ENCODE results near the gene SLC2A5. TPM values are rescaled to one million over a fixed set of nuclear protein-coding genes. Genes with fewer than 3 reads are reported as not detected.

SLC2A5 gene
- total and polyA plus RNA-seq, 9 of the 15 experiments (the other 6 are each of a cell fraction or from before 2014, with no cell fraction given): 0.08 TPM; not detected in 8

GRCh38 chr1:9044236-9044635 lies 25.2 kb downstream of the SLC2A5 start:
- Histone ChIP-seq H4K20me1 (replicated peaks; ENCODE audit: control insufficient read depth, insufficient read depth, low read length) (peaks cover 10% of the 10 kb centered on the region), H3K4me3 (no peak overlapping the region), H3K79me2 (ENCODE audit: control insufficient read depth, insufficient read depth, low read length) (no peaks in the 10 kb centered on the region), H2AFZ (ENCODE audit: low read depth, low read length) (no peak overlapping the region), H3K9me3 (replicated peaks; ENCODE audit: control insufficient read depth, insufficient read depth, low read depth, low read length) (no peaks in the 10 kb centered on the region), H3K4me2 (ENCODE audit: insufficient read depth, low read length) (no peak overlapping the region), H3K27me3 (ENCODE audit: control insufficient read depth in 2 of 2, insufficient read depth in 2 of 2, low read length in 2 of 2) (peaks cover 34 to 71% of the 10 kb centered on the region in 2 experiments), H3K4me1 (replicated peaks in 1 of 2; ENCODE audit: control insufficient read depth in 2 of 2, insufficient read depth in 2 of 2, low read length in 2 of 2) (peaks cover 0 to 3% of the 10 kb centered on the region in 2 experiments; a peak in 2 of 5 replicates), H3K27ac (ENCODE audit: extremely low read depth, low read depth, low read length) (no peak overlapping the region), H3K36me3 (ENCODE audit: control insufficient read depth, insufficient read depth, low read length) (no peaks in the 10 kb centered on the region), H3K9me1 (ENCODE audit: control insufficient read depth, insufficient read depth, low read length) (no peaks in the 10 kb centered on the region), H3K9ac (ENCODE audit: insufficient read depth in 1 of 2, low read depth in 2 of 2, low read length in 2 of 2) (no peak overlapping the region)
- DNase-seq (ENCODE audit: extremely low read depth in 1 of 4, low spot score in 3 of 4) (no peak), ATAC-seq (no peak), FAIRE-seq (no peak)
- 3% methylated on average over 4 of the region's 4 CpGs for WGBS (ENCODE audit: insufficient coverage, low coverage, missing lambda C conversion rate)
- BruUV-seq (replicated peaks): no TSS peak
- in situ Hi-C loops (cut with MboI): no loop called here
- POLR2A ChIA-PET: interaction anchor here (0.6 to 0.7 kb wide), 3 partner anchors 11 to 182 kb away, joined by 3 read pairs; no protein-coding TSS in a partner anchor
- intact Hi-C loops (cut with micrococcal nuclease): no loop called here
- CTCF ChIA-PET (ENCODE audit: low intra/inter-chr PET ratio): no interaction called here
- TF ChIP-seq ZNF589 (CRISPR knock-in tag; IDR thresholded peaks at IDR 0.05; ENCODE audit: low read depth): no peak
- TF ChIP-seq ZFPM2 (CRISPR knock-in tag; IDR thresholded peaks at IDR 0.05): no peak
- TF ChIP-seq ZBTB5 (IDR thresholded peaks at IDR 0.05): no peak
- TF ChIP-seq REST (IDR thresholded peaks at IDR 0.05; ENCODE audit: borderline replicate concordance): no peak
- no peak for TF ChIP-seq REST (CRISPR knock-in tag; IDR thresholded peaks at IDR 0.05; ENCODE audit: low read depth)
- no peak for TF ChIP-seq CHAMP1 (IDR thresholded peaks at IDR 0.05)
- TF ChIP-seq POLR3A (IDR thresholded peaks at IDR 0.05; ENCODE audit: borderline replicate concordance, extremely low read depth, insufficient read depth, insufficient read length): no peak
